OCI-LY7 (cell line): ENCODE results near the gene ACOXL. TPM values are rescaled to one million over a fixed set of nuclear protein-coding genes. Genes with fewer than 3 reads are reported as not detected.

Experiments used
- BruUV-seq: library from RNA; stranded (reverse); fragments of 400-500 nt; replicated peaks from 2 replicates; lab custom pipeline; 2021; lab: Mats Ljungman, UMichigan
- CTCF ChIA-PET: fragments of 300-600 bp; sonication (Branson Sonifier 250); formaldehyde crosslinking; loops from one replicate; lab custom pipeline; 2022; ENCODE audit warnings: antibody characterized with exemption; ENCODE audit not compliant: unreplicated experiment; lab: Charles Lee
- POLR2A ChIA-PET: fragments of 300-600 bp; sonication (Branson Sonifier 250); formaldehyde crosslinking; loops from one replicate; lab custom pipeline; 2022; ENCODE audit warnings: antibody characterized with exemption; lab: Charles Lee
- DNase-seq: peaks from one replicate; pipeline ENCODE4 v3.0.0-alpha.2; 2015; ENCODE audit warnings: low spot score
- H2AFZ ChIP-seq: fragments of 200-600 bp; sonication (generic), shearing (Covaris generic); 2 replicates; pipeline ENCODE4 v1.6.1; 2014; ENCODE audit warnings: mild to moderate bottlenecking, antibody characterized with exemption, low read length, moderate library complexity
- H3K27ac ChIP-seq: fragments of 200-600 bp; sonication (generic); 2 replicates; pipeline ENCODE4 v1.5.1; 2014; ENCODE audit warnings: mixed run types, low read depth, mild to moderate bottlenecking, moderate library complexity, low read length, inconsistent platforms; ENCODE audit not compliant: poor library complexity, severe bottlenecking
- H3K36me3 ChIP-seq: fragments of 200-600 bp; sonication (generic); 2 replicates; pipeline ENCODE4 v1.6.1; 2014; ENCODE audit warnings: mild to moderate bottlenecking, antibody characterized with exemption, low read length, moderate library complexity, mixed read lengths; ENCODE audit not compliant: insufficient read depth
- H3K4me1 ChIP-seq: fragments of 200-600 bp; sonication (generic); 2 replicates; pipeline ENCODE4 v1.5.1; 2014; ENCODE audit warnings: mild to moderate bottlenecking, low read length; ENCODE audit not compliant: insufficient read depth, poor library complexity, severe bottlenecking
- H3K4me2 ChIP-seq: fragments of 200-600 bp; sonication (generic); 2 replicates; pipeline ENCODE4 v1.6.1; 2014; ENCODE audit warnings: mild to moderate bottlenecking, low read length
- H3K4me3 ChIP-seq: fragments of 200-600 bp; sonication (generic); 2 replicates; pipeline ENCODE4 v1.5.1; 2014; ENCODE audit warnings: mild to moderate bottlenecking, low read depth, low read length; ENCODE audit not compliant: poor library complexity, severe bottlenecking
- H3K79me2 ChIP-seq: fragments of 200-600 bp; sonication (generic); 2 replicates; pipeline ENCODE4 v1.6.1; 2016; ENCODE audit warnings: low read depth, mild to moderate bottlenecking, low read length, moderate library complexity, mixed read lengths; ENCODE audit not compliant: insufficient read depth
- H3K9me2 ChIP-seq: fragments of 200-600 bp; sonication (generic); 2 replicates; pipeline ENCODE4 v1.6.1; 2016; ENCODE audit warnings: mild to moderate bottlenecking, low read length, mixed read lengths; ENCODE audit not compliant: insufficient read depth
- H3K9me3 ChIP-seq: fragments of 200-600 bp; sonication (generic); 2 replicates; pipeline ENCODE4 v1.6.1; 2014; ENCODE audit warnings: mild to moderate bottlenecking, mixed run types, low read length, mixed read lengths
- H4K20me1 ChIP-seq: fragments of 200-600 bp; sonication (generic); 2 replicates; pipeline ENCODE4 v1.6.1; 2014; ENCODE audit warnings: mild to moderate bottlenecking, antibody characterized with exemption, low read length, moderate library complexity, mixed read lengths; ENCODE audit not compliant: insufficient read depth
- CTCF ChIP-seq: fragments of 200-600 bp; sonication (generic); conservative IDR thresholded peaks from 2 replicates; pipeline ENCODE4 v1.5.1; 2014; ENCODE audit warnings: mild to moderate bottlenecking, antibody characterized with exemption, low read length, moderate library complexity, mixed read lengths
- EZH2phosphoT487 ChIP-seq: fragments of 200-600 bp; sonication (generic); IDR thresholded peaks from 2 replicates; pipeline ENCODE4 v1.6.1; 2018; ENCODE audit warnings: low read depth, borderline replicate concordance, mild to moderate bottlenecking, mixed run types, antibody characterized with exemption, low read length, moderate library complexity, mixed read lengths
- intact Hi-C: fragments of 100-400 bp; cut with micrococcal nuclease; formaldehyde crosslinking; loops from one replicate; pipeline ENCODE4 v1.10.0; 2022; ENCODE audit not compliant: unreplicated experiment
- total RNA-seq, 2 experiments: library from RNA; depleted of rRNA in 1 of 2; stranded (reverse); fragments of >200 nt in 1 of 2; shearing (Covaris generic) in 1 of 2; gene quantifications; 2 replicates each; pipeline ENCODE4 v1.2.3, GENCODE V29; 2014 to 2022

Gene ACOXL
- total RNA-seq, 2 experiments from 2014 or later = 1.4 TPM; not detected in 1

GRCh38 chr2:110807522-110807921 lies 75.1 kb downstream of the ACOXL start:
- H3K36me3 ChIP-seq = no peaks in the 10 kb centered on the region
- DNase-seq = no peak
- intact Hi-C loops = no loop called here
- no peaks in the 10 kb centered on the region for H3K9me3 ChIP-seq
- no peak overlapping the region for H3K4me3 ChIP-seq
- CTCF ChIA-PET = no interaction called here
- TF ChIP-seq CTCF (no peak), EZH2phosphoT487 (no peak)
- no peaks in the 10 kb centered on the region for H4K20me1 ChIP-seq
- POLR2A ChIA-PET = no interaction called here
- H3K27ac ChIP-seq = no peak overlapping the region
- H3K9me2 ChIP-seq = no peaks in the 10 kb centered on the region
- H3K4me2 ChIP-seq = no peak overlapping the region
- no TSS peak for BruUV-seq
- H3K79me2 ChIP-seq = no peaks in the 10 kb centered on the region
- no peak overlapping the region for H2AFZ ChIP-seq
- peaks cover 4% of the 10 kb centered on the region for H3K4me1 ChIP-seq

GRCh38 chr2:110810404-110810803 lies 78.0 kb downstream of the ACOXL start:
- H3K36me3 ChIP-seq = no peaks in the 10 kb centered on the region
- BruUV-seq = no TSS peak
- POLR2A ChIA-PET = no interaction called here
- intact Hi-C loops = loop anchor here (5.0 kb wide), 2 partner anchors 42 to 307 kb away; no protein-coding TSS in a partner anchor
- H3K79me2 ChIP-seq = no peaks in the 10 kb centered on the region
- H4K20me1 ChIP-seq = no peaks in the 10 kb centered on the region
- no peak overlapping the region for H3K27ac ChIP-seq
- H3K9me2 ChIP-seq = no peaks in the 10 kb centered on the region
- CTCF ChIA-PET = no interaction called here
- H3K4me3 ChIP-seq = no peak overlapping the region
- H3K4me2 ChIP-seq = no peak overlapping the region
- H2AFZ ChIP-seq = no peak overlapping the region
- no peaks in the 10 kb centered on the region for H3K9me3 ChIP-seq
- no peak for DNase-seq
- no peak for TF ChIP-seq CTCF
- TF ChIP-seq EZH2phosphoT487 = no peak
- peaks cover 4% of the 10 kb centered on the region for H3K4me1 ChIP-seq

- H3K9me3 ChIP-seq = no peaks in the 10 kb centered on the region
- H3K36me3 ChIP-seq = no peaks in the 10 kb centered on the region
- peaks cover 12% of the 10 kb centered on the region for H3K4me1 ChIP-seq
- TF ChIP-seq CTCF = no peak
- no peak for TF ChIP-seq EZH2phosphoT487
- BruUV-seq = no TSS peak
- DNase-seq = no peak
- no peaks in the 10 kb centered on the region for H4K20me1 ChIP-seq
- no peak overlapping the region for H2AFZ ChIP-seq
- H3K79me2 ChIP-seq = no peaks in the 10 kb centered on the region
- H3K4me2 ChIP-seq = no peak overlapping the region
- H3K4me3 ChIP-seq = no peak overlapping the region
- CTCF ChIA-PET = no interaction called here
- POLR2A ChIA-PET = no interaction called here
- H3K9me2 ChIP-seq = no peaks in the 10 kb centered on the region
- no peak overlapping the region for H3K27ac ChIP-seq
- intact Hi-C loops = loop anchor here (5.0 kb wide), 2 partner anchors 39 to 304 kb away; no protein-coding TSS in a partner anchor
Observed at GRCh38 chr2:110812726-110813645, 80.6 kb downstream of the ACOXL start.
